Midbrain (tissue), 1 donor: ENCODE measurements around the gene UNC13A.

Experiments used
- DNase-seq: peaks from one replicate; lab custom pipeline; 2025; lab: John Stamatoyannopoulos, UW

Gene UNC13A

GRCh38 chr19:17687857-17688784, at the start of gene UNC13A:
TSS of gene UNC13A (minus strand) at chr19:17688354. CDS start at chr19:17688199, 155 bp downstream.
- DNase-seq, result peak; percentile 49

GRCh38 chr19:17737690-17738153, 49.6 kb upstream of the UNC13A start:
- DNase-seq, result no peak

DNA sequence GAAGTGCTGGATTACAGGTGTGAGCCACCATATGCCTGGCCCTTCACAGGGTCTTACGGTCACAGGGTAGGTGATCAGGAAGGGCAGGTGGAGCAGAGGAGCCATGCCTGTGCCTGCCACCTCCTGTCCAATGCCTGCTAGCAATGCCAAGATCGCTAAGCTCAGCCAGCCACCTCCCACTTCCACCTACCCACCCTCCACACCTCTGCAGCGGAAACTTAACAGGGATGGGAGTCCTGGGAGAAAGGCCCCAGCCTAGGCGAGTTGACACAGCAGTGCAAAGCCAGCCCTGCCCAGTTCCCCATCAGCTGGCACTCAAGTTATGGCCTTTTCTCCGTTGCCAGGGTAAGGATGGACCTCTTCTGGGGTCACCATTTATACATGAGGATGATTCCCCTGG, 47.3 kb upstream of the UNC13A start:
- no peak for DNase-seq

DNA sequence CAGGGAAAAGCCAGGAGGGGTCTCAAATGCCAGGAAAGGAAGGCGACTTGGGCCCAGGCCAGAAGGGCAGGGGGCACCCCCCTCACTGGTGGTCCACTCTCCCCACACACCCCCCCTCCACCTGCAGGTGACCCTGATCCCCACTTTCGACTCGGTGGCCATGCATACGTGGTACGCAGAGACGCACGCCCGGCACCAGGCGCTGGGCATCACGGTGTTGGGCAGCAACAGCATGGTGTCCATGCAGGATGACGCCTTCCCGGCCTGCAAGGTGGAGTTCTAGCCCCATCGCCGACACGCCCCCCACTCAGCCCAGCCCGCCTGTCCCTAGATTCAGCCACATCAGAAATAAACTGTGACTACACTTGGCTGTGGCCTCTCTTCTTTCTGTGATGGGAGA, 46.0 kb upstream of the UNC13A start:
- DNase-seq, result no peak

DNA sequence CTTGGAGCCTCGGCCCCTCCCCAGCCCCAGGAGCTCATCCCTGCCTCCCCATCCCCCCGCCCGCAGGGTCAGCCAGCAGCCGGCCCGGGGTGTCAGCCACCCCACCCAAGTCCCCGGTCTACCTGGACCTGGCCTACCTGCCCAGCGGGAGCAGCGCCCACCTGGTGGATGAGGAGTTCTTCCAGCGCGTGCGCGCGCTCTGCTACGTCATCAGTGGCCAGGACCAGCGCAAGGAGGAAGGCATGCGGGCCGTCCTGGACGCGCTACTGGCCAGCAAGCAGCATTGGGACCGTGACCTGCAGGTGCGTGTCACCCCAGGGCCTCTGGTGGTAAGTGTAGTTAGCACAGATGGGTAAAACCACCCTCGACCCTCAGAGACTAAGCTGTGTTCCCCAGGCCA, 45.0 kb upstream of the UNC13A start:
- DNase-seq, result no peak

DNA sequence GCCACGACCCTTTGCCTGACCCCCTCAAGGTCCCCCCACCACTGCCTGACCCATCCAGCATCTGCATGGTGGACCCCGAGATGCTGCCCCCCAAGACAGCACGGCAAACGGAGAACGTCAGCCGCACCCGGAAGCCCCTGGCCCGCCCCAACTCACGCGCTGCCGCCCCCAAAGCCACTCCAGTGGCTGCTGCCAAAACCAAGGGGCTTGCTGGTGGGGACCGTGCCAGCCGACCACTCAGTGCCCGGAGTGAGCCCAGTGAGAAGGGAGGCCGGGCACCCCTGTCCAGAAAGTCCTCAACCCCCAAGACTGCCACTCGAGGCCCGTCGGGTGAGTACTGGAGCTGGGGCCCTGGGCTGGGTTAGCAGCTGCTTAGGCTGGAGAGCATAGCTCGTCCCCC, 39.7 kb upstream of the UNC13A start:
- no peak for DNase-seq

DNA sequence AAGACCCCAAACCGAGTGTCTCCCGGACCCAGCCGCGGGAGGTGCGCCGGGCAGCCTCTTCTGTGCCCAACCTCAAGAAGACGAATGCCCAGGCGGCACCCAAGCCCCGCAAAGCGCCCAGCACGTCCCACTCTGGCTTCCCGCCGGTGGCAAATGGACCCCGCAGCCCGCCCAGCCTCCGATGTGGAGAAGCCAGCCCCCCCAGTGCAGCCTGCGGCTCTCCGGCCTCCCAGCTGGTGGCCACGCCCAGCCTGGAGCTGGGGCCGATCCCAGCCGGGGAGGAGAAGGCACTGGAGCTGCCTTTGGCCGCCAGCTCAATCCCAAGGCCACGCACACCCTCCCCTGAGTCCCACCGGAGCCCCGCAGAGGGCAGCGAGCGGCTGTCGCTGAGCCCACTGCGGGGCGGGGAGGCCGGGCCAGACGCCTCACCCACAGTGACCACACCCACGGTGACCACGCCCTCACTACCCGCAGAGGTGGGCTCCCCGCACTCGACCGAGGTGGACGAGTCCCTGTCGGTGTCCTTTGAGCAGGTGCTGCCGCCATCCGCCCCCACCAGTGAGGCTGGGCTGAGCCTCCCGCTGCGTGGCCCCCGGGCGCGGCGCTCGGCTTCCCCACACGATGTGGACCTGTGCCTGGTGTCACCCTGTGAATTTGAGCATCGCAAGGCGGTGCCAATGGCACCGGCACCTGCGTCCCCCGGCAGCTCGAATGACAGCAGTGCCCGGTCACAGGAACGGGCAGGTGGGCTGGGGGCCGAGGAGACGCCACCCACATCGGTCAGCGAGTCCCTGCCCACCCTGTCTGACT, 39.0 kb upstream of the UNC13A start:
- DNase-seq, result no peak

- DNase-seq, result no peak
Observed at GRCh38 chr19:17726136-17726741, 38.1 kb upstream of the UNC13A start.

DNA sequence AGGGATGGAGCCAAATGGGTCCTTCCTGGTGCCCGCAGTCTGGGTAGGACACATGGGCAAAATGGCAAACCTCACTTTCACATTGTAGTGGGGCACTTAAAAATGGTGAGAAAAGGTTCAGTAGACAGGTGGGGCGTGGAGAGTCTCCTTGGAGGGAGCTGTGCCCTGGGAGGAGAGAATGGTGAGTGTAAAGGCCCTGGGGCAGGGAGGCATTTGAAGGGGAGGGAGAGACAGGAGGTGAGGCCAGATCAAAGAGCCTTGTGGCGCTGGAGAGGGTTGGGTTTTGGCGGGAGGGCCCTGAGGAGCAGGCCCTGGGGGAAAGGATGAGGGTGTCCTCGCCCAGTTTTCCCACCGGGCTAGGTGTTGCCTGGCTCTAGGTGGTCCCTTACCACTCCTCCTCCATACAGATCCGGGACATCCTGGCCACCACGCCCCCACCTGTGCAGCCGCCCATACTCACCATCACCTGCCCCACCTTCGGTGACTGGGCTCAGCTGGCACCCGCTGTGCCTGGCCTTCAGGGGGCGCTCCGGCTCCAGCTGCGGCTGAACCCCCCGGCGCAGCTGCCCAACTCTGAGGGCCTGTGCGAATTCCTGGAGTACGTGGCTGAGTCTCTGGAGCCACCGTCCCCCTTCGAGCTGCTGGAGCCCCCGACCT, 37.4 kb upstream of the UNC13A start:
- DNase-seq, result no peak

- no peak for DNase-seq
Observed at GRCh38 chr19:17724655-17725054, 36.5 kb upstream of the UNC13A start.

- no peak for DNase-seq
Observed at GRCh38 chr19:17722655-17723240, 34.6 kb upstream of the UNC13A start.

DNA sequence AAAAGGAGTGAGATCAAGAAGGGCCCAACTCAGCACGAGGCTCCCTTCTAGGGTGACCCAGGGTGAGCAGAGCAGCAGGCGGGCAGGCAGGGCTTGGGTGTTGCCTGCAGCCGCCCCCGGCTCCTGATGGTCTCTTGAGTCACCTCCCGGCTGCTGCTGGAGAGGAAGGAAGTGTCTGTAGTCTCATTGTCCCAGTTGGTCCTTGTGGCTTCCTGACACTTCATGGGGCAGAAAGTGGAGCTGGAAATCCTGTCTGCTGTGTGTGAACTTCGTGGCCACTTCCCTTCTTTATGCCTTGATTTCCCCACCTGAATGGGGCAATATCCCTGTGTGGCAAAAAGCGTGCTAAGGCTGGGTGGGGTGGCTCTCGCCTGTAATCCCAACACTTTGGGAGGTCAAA, 33.7 kb upstream of the UNC13A start:
- peak; percentile 4 for DNase-seq

GRCh38 chr19:17721111-17721628, 33.0 kb upstream of the UNC13A start:
- DNase-seq, result no peak

DNA sequence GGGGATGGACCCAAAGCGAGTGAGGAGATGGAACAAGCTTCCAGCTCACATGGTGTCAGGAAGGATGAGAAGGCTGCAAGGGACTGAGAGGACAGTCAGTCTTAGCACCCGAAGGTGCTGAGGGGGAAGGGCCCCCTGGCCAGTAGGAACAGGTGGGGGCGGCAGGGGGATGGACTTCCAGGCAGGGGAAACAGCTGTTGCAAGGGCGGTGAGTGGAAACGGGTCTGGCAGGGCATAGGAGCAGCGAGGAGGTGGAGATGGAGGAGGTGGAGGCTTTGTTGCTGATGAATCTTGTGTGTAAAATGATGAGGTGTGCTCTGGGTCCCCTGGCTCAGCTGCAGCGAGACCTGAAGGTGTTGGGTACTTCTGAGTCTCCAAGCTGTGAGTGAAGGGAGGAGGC, 32.3 kb upstream of the UNC13A start:
- DNase-seq, result no peak

DNA sequence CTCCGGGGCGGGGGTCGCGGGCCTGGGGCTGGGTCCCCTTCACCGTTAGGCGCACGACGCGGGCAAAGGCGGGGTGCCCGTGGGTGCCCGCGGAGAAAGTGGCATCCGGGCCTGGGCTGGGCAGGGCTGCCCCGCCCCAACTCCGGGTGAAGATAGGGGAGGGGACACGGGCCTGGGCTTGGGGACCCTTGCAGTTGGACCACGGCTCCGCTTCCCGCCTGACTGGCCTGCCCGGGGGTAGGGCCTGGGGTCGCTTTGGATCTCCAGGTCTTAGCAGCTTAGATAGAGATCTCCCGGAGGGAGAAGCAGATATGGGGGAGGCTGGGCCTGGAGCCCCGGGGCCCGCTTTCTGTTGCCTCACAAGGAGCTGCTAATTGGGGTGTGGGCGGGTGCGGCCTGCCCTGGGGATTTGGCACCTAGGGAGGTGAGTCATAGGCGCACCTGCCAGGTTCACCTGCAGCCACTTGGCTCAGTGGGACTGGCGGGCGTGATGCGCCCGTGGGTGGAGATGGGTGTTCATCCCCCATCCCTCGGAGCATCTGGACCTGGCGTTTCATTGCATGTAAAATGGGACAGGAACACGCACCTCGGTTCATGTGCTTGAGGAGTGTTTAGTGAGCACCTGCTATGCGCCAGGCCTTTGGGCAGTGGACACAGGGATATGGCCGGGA, 31.7 kb upstream of the UNC13A start:
- DNase-seq, result no peak

- peak; percentile 33 for DNase-seq
Observed at GRCh38 chr19:17718947-17719711, 31.0 kb upstream of the UNC13A start, which contains the start of gene MAP1S. TSS of gene MAP1S (plus strand) at chr19:17719480. CDS start at chr19:17719503, 23 bp downstream.

- no peak for DNase-seq
Observed at GRCh38 chr19:17718550-17718946, 30.4 kb upstream of the UNC13A start.

- no peak for DNase-seq
Observed at GRCh38 chr19:17716309-17716929, 28.3 kb upstream of the UNC13A start.

DNA sequence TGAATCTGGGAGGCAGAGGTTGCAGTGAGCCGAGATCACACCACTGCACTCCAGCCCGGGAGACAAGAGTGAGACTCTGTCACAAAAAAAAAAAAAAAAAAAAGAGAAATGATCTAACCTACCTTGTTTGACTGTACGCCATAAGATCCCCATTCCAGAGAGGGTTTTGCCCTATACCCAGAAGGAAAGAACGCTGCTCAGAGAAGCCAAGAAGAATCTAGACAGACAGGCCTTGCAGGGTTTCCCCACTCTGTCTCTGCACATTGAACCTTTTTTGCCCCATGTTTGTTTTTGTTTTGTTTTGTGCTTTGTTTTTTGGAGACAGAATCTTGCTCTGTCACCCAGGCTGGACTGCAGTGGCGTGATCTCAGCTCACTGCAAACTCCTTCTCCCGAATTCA, 23.7 kb upstream of the UNC13A start:
- DNase-seq, result no peak
